GM18502 (cell line): ENCODE measurements around the gene EPHB4.
"Not testable (repeated sequence)": the region's sequence is repeated elsewhere in the genome, so short reads cannot be mapped to it uniquely, and the experiment has no call there.

Source experiments
- ATAC-seq: cut with Tn5 transposase; IDR thresholded peaks from one replicate; pipeline ENCODE4 v1.9.1; 2021; ENCODE audit warnings: mild to moderate bottlenecking; ENCODE audit not compliant: unreplicated experiment, poor library complexity

EPHB4 gene

GRCh38 chr7:100793806-100794660, 33.3 kb downstream of the EPHB4 start:
- ATAC-seq, result no peak

- no peak for ATAC-seq
Measured at GRCh38 chr7:100791881-100792666, 35.2 kb downstream of the EPHB4 start.

- no peak for ATAC-seq
Measured at GRCh38 chr7:100789055-100789454, 38.3 kb downstream of the EPHB4 start.

- ATAC-seq, result no peak
Measured at GRCh38 chr7:100786323-100786722, 41.0 kb downstream of the EPHB4 start.

- ATAC-seq, result no peak
Measured at GRCh38 chr7:100785878-100786277, 41.4 kb downstream of the EPHB4 start.

- ATAC-seq, result no peak
Measured at GRCh38 chr7:100783804-100784203, 43.5 kb downstream of the EPHB4 start.

- no peak for ATAC-seq
Measured at GRCh38 chr7:100781255-100781654, 46.1 kb downstream of the EPHB4 start.

- ATAC-seq, result no peak
Measured at GRCh38 chr7:100779359-100779758, 48.0 kb downstream of the EPHB4 start.

- ATAC-seq, result no peak
Measured at GRCh38 chr7:100778061-100778621, 49.2 kb downstream of the EPHB4 start.

- no peak for ATAC-seq
Measured at GRCh38 chr7:100773491-100773890, 53.8 kb downstream of the EPHB4 start.

- no peak for ATAC-seq
Measured at GRCh38 chr7:100768784-100769183, 58.5 kb downstream of the EPHB4 start.

GRCh38 chr7:100765250-100765649, 62.1 kb downstream of the EPHB4 start:
- ATAC-seq, result no peak

GRCh38 chr7:100764841-100765240, 62.5 kb downstream of the EPHB4 start:
- ATAC-seq, result no peak

GRCh38 chr7:100763556-100764140, 63.7 kb downstream of the EPHB4 start:
- ATAC-seq, result no peak

GRCh38 chr7:100762841-100763240, 64.5 kb downstream of the EPHB4 start:
- ATAC-seq, result not testable (repeated sequence)

- no peak for ATAC-seq
Measured at GRCh38 chr7:100759357-100760171, 67.8 kb downstream of the EPHB4 start.

GRCh38 chr7:100753750-100754149, 73.6 kb downstream of the EPHB4 start:
- no peak for ATAC-seq

- ATAC-seq, result no peak
Measured at GRCh38 chr7:100752994-100753393, 74.3 kb downstream of the EPHB4 start.
